HG02981 (cell line): Measurements from ENCODE around the gene CAND1.
"Not testable (repeated sequence)": the region's sequence is repeated elsewhere in the genome, so short reads cannot be mapped to it uniquely, and the experiment has no call there.

Experiments
- ATAC-seq: cut with Tn5 transposase; IDR thresholded peaks from one replicate; pipeline ENCODE4 v1.9.1; 2021; ENCODE audit warnings: mild to moderate bottlenecking, moderate library complexity; ENCODE audit not compliant: unreplicated experiment

Gene CAND1

GRCh38 chr12:67338426-67338825 is 69.3 kb downstream of the CAND1 start:
- no peak for ATAC-seq

- ATAC-seq = no peak
These were observed 70.4 kb downstream of the CAND1 start for GRCh38 chr12:67339530-67339929.

GRCh38 chr12:67341086-67341485 is 71.9 kb downstream of the CAND1 start:
- not testable (repeated sequence) for ATAC-seq

- ATAC-seq = no peak
These were observed 76.0 kb downstream of the CAND1 start for GRCh38 chr12:67344979-67345710.

GRCh38 chr12:67348683-67349082 is 79.5 kb downstream of the CAND1 start:
- ATAC-seq = no peak

GRCh38 chr12:67352682-67353081 is 83.5 kb downstream of the CAND1 start:
- ATAC-seq = no peak

- no peak for ATAC-seq
These were observed 85.2 kb downstream of the CAND1 start for GRCh38 chr12:67354322-67354721.

- ATAC-seq = no peak
These were observed 85.8 kb downstream of the CAND1 start for GRCh38 chr12:67354966-67355365.

- ATAC-seq = no peak
These were observed 86.5 kb downstream of the CAND1 start for GRCh38 chr12:67355428-67356379.

GRCh38 chr12:67356380-67356774 is 87.2 kb downstream of the CAND1 start:
- no peak for ATAC-seq

- no peak for ATAC-seq
These were observed 88.4 kb downstream of the CAND1 start for GRCh38 chr12:67357376-67358125.

- ATAC-seq = peak; percentile 55
These were observed 89.7 kb downstream of the CAND1 start for GRCh38 chr12:67358781-67359338.

- no peak for ATAC-seq
These were observed 93.4 kb downstream of the CAND1 start for GRCh38 chr12:67362526-67362925.

GRCh38 chr12:67364228-67364627 is 95.1 kb downstream of the CAND1 start:
- no peak for ATAC-seq

- no peak for ATAC-seq
These were observed 96.0 kb downstream of the CAND1 start for GRCh38 chr12:67365131-67365530.

- ATAC-seq = no peak
These were observed 98.7 kb downstream of the CAND1 start for GRCh38 chr12:67367843-67368242.
